HUDEP-2 (cell line): ENCODE measurements around the gene C16orf95.
"Not testable (repeated sequence)": the region's sequence is repeated elsewhere in the genome, so short reads cannot be mapped to it uniquely, and the experiment has no call there.

Source experiments
- DNase-seq, 76 experiments: peaks; one replicate each; lab custom pipeline; 2025; ENCODE audit not compliant: unreplicated experiment in 76 of 76; lab: John Stamatoyannopoulos, UW

The C16orf95 gene

GRCh38 chr16:87259431-87259830 lies 57.8 kb downstream of the C16orf95 start:
- DNase-seq, result no peak

GRCh38 chr16:87258653-87259052 lies 58.5 kb downstream of the C16orf95 start:
- not testable (repeated sequence) for DNase-seq

- no peak for DNase-seq
Observed at GRCh38 chr16:87255866-87256265, 61.3 kb downstream of the C16orf95 start.

GRCh38 chr16:87254734-87255133 lies 62.5 kb downstream of the C16orf95 start:
- no peak for DNase-seq

GRCh38 chr16:87254296-87254695 lies 62.9 kb downstream of the C16orf95 start:
- DNase-seq, result no peak

- DNase-seq, result no peak
Observed at GRCh38 chr16:87253536-87253935, 63.7 kb downstream of the C16orf95 start.
